Heart left ventricle (tissue), 13 donors: Measurements from ENCODE around the gene SACS.

Experiments used
- CTCF ChIP-seq, 12 donors: fragments of 200-600 bp; sonication (generic) in 4 of 12; IDR thresholded peaks; one replicate each; pipeline versions ENCODE4 v1.5.0 to v1.8.0; 2018 to 2022; ENCODE audit warnings: antibody characterized with exemption in 12 of 12, mild to moderate bottlenecking in 5 of 12
- POLR2A ChIP-seq, 2 donors: fragments of 450-650 bp; IDR thresholded peaks; one replicate each; pipeline ENCODE4 v1.6.1; 2017; ENCODE audit warnings: antibody characterized with exemption in 2 of 2, mild to moderate bottlenecking in 2 of 2, moderate library complexity in 2 of 2
- donor health status: ischemic (EF 13 %, LVEDD 7.1; RV severe dilation, severe dysfunction).
- donor health status: DM: no; HTN: yes; CAD: no.
- donor health status: DM: no; HTN: no; CAD: no.
- donor health status: ischemic (EF 25% LVEDD 6.9; RV normal size, moderate dysfunction).
- donor health status: ischemic (EF 25% LVEDD 5.7; RV mildly dilated, moderate dysfunction).
- donor health status: ischemic (EF 35%, LVEDD 5.7; RV mildly dilated, moderate dysfunction).
- donor health status: nonischemic (EF 11% LVEDD 7.7; RV severe dilation, severe dysfunction).
- donor health status: DM: yes; HTN: yes; CAD: no.
- donor health status: PGD.
- donor health status: ischemic (EF 29% LVEDD 5.4; RV normal size, mild dysfunction).
- donor health status: nonischemic (EF 23%, LVEDD 6.1; RV moderate dilation, normal function).

- no peak for TF ChIP-seq CTCF (IDR thresholded peaks at IDR 0.05)
- no peak for TF ChIP-seq POLR2A (IDR thresholded peaks at IDR 0.05)
Observed at GRCh38 chr13:23456437-23457210, 23.1 kb upstream of the SACS start.
